HL-60/S4 treated with retinoic acid at 250 ng/mL for 4 days and 3 days (cell line): ENCODE data around the gene CCL1.

ENCODE experiments used
- in situ Hi-C: fragments of 300-500 bp; cut with MboI; formaldehyde crosslinking; loops from 2 replicates; pipeline ENCODE4 v1.7.0; 2022; ENCODE audit warnings: low sequenced_read_pairs

CCL1 gene, protein sequence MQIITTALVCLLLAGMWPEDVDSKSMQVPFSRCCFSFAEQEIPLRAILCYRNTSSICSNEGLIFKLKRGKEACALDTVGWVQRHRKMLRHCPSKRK

DNA sequence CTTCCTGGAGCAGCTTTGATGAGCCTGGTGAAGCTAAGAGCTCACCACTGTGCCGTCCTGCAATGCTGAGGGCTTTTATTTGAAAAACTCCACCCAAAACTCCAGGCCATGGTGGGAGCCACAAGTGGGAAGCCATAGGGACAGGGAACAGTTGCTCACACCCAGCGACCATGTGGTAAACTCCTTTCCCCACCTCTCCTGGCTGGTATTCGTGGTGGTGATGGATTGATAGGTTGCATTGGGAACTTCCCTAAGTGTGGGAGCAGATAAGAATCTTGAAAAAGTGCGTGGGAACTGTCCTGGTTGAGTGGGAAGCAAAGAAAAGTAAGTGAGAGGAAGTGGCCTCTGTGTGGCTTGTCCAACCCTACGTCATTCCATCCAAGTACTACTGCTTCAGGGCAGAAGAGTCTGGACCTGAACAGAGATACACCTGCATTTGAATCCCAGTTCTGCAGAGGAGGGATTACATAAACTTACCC lies at the start of gene CCL1:
CCL1 (minus strand) TSS at position 51 of the 479 bp plus-strand sequence. CDS start 72 bp downstream, outside the sequence.
- in situ Hi-C loops, result loop anchor here (5.0 to 25.0 kb wide), 2 partner anchors 99 to 161 kb away; no protein-coding TSS in a partner anchor

DNA sequence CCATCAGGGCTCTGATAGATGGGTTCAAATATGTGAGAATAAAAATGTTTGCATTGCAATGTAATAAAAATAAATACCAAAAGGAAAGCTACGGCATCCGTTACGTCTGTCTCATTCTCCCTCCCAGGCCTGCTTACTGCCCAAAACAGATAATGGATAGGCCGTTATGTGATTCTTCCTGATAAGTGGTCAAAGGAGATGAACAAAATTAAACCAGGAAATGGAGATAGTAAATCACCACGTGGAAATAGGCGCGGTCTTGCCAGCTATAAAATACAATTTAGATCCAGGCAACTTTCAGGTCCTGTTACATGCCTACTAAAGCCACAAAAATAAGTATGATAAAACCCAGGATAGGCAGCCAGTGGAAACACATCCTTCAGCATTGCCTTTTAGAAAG lies 49.5 kb upstream of the CCL1 start:
- in situ Hi-C loops, result no loop called here

DNA sequence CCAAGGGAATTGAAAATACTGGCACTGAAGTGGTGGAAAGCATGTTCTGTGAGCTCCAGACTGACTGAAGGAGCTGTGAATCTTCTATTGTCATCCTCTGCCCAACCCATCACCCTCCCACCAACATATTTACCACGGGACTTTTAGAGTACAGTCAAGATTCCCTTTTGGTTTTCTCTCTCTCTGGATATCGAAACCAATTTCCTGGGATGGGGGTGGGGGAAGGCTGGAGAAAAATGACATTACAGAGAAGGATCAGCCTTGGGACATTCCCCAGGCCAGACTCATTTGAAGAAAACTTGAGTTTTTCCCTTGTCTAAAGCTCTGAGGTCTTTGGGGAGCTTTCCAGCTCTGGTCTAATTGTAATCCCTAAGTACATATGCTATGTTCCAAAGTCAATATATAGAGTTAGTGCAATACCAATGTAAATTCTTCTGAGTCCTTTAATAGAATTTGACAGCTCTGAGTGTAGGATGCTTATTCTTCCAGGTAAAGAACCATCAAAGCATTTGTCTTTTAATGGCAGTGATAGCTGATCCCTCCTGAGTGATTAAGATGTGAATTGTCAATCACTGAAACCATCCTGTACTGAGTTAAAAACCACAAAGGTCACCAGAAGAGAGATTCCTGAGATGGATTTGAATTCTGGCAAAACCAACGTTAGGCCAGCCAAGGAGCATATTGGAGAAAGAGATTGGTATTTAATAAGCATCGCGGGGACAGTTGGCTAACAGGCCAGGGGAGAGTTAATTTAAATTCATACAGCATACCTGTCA lies 48.8 kb upstream of the CCL1 start:
- in situ Hi-C loops, result no loop called here

DNA sequence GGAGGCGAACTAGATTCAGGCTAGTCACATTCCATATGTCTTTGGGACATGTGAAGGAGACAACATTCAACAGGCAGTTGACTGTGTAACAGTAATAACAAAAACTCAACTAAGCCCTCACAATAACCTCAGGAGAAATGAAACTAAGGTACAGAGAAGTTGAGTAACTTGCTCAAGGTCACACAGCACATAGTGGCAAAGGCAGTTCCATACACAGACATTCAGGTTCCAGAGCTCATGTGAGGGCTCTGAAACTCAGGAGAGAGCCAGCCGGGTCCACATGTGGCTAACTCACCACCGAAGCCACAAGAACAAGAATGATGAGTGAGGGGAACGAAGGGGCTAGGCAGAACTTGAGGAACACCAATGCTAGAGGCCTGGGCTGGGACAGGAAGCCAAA lies 46.3 kb upstream of the CCL1 start:
- in situ Hi-C loops, result no loop called here

DNA sequence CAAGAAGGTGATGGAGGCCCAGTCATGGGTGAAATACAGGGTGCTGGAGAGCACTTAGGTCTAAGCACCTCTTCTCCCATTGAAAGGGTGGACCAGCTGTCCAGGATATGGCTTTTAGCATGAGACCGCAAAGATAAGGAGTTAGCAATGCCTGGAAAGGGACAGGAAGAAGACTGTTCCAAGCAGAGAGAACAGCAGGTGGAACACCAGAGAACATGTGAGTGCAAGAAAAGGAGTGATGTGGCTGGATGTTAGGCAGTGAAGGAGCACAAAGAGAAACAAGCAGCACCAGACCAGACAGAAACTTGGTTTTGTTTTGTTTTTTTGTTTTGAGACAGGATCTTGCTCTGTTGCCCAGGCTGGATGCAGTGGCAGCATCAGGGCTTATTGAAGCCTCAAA lies 45.4 kb upstream of the CCL1 start:
- in situ Hi-C loops, result no loop called here

DNA sequence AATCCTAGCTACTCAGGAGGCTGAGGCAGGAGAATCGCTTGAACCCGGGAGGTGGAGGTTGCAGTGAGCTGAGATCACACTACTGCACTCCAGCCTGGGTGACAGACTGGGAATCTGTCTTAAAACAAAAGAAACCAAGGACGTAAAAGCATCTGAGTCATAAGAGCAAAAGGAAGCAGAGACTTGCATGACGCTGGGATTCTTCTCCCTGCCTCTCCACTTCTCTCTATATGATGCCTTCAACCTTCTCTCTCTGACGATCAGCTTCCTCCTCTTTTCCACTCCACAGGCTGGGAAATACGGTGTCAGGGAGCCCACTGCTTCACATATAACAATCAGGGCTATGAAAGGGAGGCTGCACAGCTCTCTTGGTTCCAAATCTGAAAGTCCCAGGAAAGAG lies 43.2 kb upstream of the CCL1 start:
- in situ Hi-C loops, result no loop called here

DNA sequence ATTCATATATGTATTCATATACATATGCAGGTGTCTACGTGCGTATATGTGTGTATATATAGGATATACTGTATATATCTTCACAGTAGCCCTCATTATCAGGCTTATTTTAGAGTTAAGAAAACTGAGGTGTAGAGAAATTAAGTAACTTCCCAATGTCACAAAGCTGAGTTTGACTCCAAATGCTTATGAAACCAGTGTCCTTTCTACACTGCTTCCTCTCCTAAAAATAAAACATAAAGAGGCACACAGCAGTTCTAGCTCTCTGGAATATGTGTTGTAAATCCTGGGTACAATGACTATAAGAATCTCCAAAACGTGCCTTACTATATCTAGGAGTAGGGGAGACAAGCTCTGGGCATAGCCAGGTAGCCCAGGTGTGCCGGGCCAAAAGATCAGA lies 40.0 kb upstream of the CCL1 start:
- in situ Hi-C loops, result no loop called here

DNA sequence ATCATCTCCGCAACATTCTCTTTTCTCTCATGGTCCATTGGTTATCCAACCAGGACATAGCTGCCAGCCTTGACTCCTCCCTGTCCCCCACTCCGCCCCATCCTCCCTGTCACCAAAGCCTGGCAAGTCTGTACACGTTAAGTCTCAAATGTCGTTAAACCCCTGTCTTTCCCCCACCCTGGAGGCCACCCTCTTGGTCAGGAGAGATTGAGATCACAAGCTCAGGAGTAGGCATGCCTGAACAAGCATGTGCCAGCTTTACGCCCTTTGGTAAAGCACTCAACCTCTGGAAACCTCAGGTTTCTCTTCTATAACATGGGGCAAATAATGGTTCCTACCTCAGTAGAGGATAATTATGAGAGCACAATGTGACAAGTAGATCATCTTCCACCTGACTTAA lies 38.1 kb upstream of the CCL1 start:
- in situ Hi-C loops, result no loop called here

DNA sequence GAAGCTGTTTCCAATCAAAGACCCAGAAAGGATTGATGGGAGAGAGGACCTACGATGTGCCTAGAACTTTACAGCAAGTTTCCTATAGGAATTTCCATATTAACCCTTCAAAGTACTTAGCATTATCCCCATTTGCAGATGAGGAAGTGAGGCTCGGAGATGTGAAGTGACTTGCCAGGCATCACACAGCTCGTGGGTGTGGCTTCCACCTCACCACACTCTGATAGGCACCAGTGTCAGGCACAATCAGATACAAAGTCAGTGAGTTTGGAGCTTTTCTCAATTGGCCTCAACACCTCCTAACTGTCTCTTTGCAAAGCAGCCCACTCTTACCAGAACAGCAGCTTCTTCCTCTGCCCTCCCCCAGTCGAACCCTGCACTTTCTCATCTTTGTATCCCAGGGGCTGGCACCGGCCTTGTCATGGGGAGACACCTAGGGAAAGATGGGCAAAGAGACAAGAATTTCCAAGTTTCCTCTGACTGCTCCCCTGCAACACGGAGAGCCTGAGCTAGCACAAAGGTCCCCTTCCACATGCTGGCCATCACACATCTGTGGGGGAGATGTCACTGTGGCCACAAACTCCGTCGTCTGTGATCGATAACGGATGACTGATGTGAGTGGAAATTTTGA lies 37.4 kb upstream of the CCL1 start:
- in situ Hi-C loops, result no loop called here

DNA sequence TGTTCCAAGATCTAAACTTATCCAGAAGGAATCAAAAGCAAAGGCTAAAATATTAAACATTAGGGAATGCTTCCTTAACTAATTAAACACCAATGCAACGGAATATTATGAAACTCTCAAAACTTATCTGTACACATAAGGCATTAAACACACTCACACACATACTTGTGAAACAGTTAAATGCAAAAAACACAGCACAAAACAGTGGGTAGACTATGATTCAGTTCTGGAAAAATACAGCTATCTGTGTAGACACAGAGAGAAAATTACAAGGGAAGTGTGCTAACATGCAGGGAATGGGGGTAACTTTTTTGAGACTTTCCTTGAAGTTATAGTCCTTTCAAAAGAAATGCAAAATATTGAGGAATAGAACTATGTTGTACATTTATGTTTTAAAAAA lies 36.7 kb upstream of the CCL1 start:
- in situ Hi-C loops, result no loop called here

DNA sequence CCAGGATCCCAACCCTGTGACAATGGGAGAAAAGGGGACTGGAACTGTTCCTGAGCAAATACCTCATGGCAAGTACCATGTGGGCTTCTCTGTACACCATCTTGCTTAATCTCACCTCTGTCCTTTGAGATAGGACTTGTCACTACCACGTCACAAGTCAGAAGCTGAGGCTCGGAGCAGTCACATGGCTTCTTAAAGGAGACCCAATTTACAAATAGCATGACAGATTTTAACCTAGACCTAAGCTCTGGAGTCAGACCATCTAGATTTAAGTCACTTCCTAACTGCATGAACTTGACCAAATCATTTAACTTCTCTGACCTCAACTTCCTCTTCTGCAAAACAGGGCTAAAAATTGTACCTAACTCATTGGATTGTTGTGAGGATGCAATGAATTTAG lies 36.0 kb upstream of the CCL1 start:
- in situ Hi-C loops, result no loop called here

DNA sequence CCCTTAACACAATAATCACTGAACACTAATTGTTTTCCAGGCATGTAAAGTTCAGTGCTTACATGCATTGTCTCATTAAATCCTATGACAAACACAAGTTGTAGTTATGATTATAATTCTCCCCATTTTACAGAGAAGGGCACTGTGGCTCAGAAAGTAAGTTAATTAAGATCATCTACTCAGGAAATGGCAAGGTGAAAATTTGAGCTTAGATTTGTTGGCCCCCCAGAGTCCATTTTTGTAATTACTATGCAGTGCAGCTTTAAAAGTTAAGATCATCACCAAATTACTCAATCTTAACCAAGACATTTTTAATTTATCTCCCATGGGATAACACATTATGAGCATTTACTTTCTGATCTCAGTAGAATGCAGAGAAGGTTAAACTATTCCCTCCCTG lies 34.2 kb upstream of the CCL1 start:
- in situ Hi-C loops, result no loop called here

DNA sequence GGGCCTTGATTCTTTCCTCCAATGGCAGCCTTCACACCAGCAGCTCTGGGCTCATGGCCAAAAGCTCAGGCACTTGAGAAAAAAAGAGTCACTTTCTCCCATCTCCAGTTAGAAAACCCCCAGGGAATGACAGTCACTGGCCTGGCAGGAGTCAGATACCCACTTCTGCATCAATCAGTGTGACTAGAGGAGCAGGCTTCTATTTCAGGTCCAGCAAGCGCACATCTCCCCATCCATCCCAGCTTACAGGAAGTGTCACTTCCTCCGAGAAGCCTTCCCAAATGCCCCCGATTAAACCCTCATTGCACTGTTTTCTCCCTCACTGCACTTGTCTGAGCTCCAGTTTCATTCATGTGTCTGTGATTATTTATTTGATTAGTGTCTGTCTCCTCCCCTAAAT lies 30.4 kb upstream of the CCL1 start:
- in situ Hi-C loops, result no loop called here

DNA sequence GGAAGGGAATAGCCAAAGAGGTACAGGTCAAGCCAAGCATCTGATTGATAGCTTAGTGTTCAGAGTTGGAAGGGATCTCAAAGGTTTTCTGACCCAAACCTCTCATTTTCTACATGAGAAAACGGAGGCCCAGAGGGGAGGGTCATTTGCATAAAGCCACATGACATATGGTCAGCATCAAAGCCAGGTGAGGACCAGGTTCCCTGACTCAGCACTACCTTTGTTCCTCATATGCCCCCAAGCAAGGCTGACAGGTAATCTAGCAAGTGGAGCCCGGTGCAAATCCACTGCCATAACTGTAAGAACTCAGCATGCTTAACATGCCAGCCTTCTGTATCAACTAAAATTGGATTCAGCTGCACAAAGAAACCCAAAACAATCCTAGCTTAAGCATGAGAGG lies 28.2 kb upstream of the CCL1 start:
- in situ Hi-C loops, result no loop called here

DNA sequence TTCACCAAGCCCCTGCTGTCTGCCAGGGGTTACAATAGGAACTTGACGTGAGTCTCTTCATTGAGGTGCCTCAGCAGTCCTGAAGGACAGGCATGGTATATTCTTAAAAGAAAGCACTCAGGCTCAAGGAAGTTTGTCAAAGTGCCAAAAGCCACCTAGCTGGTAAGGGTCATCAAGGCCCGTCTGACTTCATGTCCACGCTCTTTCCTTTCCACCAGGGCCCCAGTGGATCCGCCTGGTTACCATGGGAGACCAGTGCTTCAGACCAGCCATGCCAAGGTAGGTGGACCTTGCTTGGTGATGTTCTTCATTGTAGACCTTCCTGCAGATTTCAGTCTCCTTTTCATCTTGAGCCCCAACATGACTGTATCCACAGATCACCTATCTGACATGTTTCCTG lies 27.6 kb upstream of the CCL1 start:
- in situ Hi-C loops, result no loop called here

DNA sequence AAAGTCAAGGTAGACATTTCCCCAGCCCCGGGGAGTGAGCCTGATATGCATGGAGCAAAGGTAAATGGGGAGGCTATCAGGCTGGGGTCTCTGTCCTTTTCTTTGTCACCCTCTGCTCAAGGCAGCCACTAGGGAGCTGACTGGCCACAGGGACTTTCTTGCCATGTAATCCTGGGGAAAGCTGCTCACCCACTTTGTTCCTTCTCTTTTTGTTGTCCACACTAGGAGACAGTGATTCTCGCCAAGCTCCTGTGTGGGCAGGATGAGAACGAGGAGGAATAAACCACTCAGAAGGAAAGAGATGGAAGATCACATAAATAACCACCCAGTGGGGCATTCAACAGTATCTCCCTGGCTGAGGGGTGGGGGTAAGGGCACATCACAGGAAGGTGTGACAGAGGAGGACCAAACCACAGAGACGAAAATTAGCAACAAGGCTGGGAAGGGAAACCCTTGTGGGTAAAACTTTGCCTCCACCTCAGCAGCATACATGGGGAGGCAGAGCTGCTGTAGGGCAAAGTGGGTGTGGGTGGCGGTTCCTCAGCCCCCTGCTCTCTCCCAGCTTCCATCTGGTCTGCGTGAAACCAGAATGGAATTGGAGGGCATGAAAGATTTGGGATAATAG lies 26.2 kb upstream of the CCL1 start:
- in situ Hi-C loops, result no loop called here

DNA sequence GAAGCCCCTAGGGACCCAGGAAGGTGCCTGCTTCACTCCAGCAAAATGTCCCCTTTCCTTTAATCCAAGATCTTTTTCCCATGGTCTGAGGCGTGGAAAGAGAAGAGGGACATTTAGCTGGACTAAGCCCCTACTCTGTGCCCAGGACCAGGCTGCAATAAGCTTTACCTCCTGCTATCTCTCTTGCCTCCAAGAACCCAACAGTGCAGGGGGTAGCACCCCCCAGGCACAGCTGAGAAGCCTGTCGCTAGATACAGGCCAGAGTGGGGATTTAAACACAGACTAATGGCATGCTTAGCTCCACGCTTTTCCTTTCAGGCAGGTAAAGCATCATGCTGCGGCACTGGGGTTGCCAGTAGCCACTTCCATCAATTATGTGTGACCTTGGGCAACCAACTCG lies 24.5 kb upstream of the CCL1 start:
- in situ Hi-C loops, result no loop called here

DNA sequence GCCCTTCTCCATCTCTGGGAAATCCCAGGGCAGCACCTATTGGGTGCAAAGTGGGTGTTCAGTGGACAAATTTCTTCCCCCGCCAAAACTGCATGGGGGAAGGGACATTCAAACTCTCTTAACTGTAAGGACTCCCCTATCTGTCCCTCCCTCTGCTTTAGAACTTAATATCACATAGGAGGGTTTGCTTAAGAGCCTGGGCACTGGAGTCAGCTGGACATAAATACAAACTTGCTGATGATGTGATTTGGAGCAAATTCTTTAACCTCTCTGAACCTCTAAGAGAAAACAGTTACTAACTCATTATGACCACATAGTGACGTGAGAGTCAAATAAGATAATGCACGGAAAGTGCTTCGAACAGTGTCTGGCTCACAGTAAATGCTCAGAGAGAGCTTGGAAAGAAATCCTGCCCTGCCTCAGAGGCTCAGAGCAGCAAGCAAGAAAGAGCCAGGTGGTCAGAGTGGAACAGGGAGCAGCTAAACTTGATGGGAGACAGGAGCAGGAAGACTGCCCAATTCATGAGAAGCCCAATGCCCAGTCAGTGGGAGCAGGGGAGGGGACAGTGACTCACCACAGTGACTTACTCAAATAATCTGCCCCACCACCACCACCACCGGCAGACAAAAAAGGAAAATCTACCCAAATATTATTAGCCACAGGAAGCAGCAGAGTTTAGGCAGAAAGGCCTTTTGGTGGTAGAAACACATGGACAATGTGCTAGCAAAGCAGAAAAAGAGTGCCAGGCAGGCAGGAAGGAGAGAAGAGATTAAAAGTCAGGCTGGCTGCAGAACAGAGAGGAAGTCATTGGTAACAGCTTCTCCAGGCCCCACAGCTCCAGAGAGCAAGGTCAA lies 23.9 kb upstream of the CCL1 start:
- in situ Hi-C loops, result no loop called here

DNA sequence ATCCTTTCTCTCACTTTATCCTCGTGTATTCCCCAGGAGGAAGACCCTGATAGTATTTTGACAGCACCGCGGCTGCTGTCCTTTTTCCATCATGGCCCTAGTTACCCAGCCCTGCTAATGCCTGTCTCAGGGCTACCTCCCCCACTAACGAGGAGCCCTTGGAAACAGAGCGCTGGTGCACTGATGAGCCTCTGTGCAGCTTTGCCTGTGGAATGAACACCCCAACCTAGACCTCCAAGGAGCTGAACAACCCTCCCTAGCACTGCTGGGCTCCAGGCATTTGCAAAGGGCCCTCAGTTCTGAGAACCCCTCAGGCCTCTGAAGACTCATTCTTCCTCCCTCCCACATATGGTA lies 23.3 kb upstream of the CCL1 start:
- in situ Hi-C loops, result no loop called here

DNA sequence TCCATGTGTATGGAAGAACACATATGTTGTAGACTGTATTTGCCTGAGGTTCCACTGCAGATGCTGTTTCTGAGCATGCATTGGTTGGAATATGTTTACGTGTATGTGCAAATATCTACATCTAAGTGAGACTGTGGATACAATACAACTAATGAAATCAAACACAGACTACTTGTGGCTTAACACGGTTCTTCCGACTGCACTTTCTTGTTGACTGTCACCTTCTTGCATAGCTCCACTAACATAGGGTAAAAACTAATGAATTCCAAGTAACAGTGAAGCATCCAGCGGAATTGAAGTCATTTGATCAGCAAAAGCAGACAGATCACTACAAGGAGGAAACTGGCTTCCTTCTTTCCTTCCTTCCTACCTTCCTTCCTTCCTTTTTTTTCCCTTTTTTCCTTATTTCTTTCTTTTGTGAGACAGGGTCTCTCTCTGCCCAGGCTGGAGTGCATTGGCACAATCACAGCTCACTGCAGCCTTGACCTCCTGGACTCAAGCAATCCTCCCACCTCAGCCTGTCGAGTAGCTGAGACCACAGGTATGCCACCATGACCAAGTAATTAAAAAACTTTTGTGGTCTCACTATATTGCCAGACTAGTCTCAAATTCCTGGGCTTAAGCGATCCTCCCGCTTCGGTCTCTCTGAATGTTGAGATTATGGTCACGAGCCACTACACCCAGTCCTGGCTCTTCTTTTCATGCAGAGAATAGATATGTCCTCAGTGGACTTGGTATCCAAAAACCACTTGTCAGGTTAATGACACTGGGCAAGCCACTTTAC lies 22.0 kb upstream of the CCL1 start:
- in situ Hi-C loops, result no loop called here
